GM19455 (cell line): ENCODE results near the gene SCUBE2.
"Not testable (repeated sequence)": the region's sequence is repeated elsewhere in the genome, so short reads cannot be mapped to it uniquely, and the experiment has no call there.

ENCODE experiments used
- ATAC-seq: cut with Tn5 transposase; IDR thresholded peaks from one replicate; pipeline ENCODE4 v1.9.1; 2021; ENCODE audit not compliant: unreplicated experiment

The SCUBE2 gene

DNA sequence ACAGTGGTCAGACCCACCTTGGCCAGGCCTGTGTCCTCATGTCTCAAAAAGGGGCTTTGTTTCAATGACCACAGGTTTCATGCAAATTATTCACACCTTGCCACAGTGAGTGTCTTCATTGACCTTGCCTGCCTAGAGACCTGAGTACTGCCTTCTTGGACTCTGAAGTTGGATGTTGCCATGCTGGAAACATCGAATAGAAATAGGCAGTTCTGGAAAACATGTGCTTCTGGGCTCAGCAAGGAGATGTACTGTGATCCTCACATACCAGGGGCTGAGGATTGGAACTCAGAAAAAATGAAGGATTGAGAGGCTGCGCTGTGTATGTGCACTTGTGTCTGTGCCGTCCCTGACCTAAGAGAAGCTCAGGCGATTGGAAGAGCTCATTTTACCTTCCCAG, 78.0 kb downstream of the SCUBE2 start:
- ATAC-seq: no peak

GRCh38 chr11:9009538-9009937, 81.9 kb downstream of the SCUBE2 start:
- ATAC-seq: not testable (repeated sequence)

DNA sequence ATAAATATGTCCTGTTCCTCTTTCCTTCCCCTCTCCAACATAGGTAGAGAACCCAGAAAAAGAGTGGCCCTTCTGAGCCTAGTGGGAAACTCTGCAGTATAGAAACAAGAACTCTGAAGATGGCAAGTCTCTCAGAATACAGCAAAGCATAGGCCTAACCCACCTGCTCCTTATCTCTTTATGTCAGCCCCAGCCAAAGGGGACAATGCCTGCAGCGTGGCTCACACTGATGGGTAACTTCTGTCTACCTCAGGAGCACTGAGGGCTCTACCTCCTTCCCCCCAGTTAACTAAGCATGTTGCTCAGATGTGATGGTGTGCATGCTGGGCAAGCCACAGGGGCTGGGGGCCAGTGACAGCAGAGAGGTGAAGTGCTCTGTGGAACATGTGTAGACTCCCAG, 82.7 kb downstream of the SCUBE2 start:
- no peak for ATAC-seq

GRCh38 chr11:9008011-9008550, 83.3 kb downstream of the SCUBE2 start:
- no peak for ATAC-seq

DNA sequence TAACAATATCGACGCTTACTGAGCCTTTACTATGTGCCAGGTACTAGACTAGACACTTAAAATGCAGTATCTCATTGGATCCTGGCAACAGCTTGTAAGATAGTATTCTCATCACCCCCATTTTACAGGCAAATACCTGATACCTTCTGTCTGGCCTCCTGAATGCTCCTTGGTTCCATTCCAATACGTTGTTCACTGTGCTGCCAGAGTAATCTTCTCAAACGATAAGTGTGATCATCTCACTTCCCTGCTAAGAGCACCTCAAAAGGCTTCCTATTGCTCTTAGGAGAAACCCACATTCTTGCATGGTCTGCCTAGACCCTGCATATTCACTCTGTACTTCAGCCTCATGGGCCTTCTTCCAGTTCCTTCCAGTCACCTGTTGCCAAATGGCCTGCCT, 86.3 kb downstream of the SCUBE2 start:
- ATAC-seq: no peak

DNA sequence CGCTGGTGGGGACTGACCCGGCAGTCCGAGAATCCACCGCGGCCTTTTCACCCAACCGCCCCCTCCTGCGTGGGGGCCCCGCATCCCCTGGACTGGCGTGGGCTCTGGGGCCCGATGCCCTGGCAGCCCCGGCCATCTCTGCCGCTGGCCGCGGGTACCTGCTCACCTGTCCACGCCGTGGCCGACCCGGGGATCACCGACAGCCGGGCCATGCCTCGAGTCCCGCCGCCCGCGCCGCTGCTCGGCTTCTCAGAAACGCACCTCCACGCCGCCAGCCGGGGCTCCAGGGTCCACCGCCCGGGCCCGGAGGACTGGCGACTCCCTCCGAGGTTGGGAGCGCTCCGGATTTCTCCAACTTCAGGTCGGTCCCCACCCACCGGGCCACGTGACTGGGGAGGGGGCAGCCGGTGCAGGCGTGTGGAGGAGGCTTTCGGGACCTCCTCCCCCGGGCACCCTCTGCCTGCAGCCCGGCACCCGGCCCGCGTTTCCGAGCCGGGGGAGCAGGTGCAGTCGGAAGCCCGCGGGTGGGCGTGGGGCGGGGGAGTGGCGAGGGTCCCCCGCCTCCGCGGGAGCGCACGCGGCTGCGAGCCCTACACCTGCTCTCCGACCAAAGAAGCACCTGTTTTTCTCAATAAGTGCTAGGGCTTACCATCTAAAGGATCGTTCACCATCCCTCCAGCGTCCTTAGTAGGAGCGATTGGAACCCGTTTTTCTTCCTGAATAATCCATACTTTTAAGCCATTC, 87.0 kb downstream of the SCUBE2 start:
- ATAC-seq: peak; percentile 17

DNA sequence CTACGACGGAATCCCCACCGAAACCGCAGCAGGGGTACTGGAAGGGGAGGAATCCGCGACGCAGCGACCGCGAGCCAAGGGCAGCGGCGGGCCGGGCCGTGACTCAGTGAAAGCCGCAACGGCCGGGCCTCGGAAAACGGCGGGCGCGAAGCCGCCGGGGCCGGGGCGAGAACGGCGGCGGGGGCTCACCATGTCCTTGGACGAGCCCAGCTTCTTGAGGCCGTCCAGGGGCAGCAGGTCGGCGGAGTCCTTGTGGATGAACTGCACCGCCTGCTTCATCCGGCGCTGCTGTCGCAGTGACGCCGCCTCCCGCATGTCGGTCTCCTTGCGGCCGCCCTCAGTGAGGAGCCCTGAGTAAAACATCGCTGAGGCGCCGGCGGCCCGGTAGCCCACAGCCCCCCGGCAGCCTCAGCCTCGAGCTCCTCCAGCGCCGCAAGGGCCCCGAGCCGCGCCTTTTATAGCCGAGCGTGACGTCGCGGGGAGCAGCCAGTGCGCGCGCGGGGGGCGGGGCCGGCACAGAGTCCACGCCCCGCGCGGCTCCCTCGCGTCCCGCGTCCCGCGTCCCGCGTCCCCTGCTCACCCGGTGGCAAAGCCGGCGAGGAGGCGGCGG, 87.7 kb downstream of the SCUBE2 start, which contains the start of gene NRIP3:
Gene NRIP3 (minus strand): TSS at position 429 of the 610 bp plus-strand sequence. CDS start 66 bp downstream, at position 363.
- peak; percentile 64 for ATAC-seq

DNA sequence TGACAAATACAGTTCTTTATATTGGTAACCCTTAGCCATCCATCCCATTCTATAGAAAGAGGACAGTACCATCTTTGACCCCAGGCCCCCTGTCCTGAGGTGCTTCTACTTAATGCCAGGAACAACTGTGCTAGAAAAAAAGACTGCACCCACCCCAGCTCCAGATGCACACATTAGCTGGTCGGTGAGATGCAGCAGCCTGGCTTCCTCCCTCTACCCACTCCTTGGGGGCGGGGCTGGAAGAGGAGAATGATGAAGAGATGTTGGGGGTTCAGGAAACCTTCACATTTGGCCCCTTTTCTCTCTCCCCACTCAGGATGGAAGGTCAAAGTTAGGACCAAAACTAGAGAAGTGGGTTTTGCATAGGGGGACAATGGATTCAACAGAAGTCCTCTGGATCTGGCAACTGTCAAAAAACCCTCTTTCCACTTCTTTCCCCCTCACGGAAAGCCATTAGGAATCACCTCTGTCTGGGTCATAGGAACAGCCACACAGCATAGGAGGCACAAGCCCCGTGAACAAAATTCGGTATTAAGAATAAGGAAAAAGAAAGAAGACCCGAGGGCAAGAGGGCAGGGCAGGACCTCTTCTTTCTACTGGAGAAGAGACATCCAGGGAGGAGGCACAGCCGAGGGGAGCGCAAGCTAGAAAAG, 88.4 kb downstream of the SCUBE2 start:
- ATAC-seq: no peak

GRCh38 chr11:9001736-9002135, 89.7 kb downstream of the SCUBE2 start:
- ATAC-seq: no peak

- ATAC-seq: no peak
These were observed 93.4 kb downstream of the SCUBE2 start for GRCh38 chr11:8998017-8998416.

DNA sequence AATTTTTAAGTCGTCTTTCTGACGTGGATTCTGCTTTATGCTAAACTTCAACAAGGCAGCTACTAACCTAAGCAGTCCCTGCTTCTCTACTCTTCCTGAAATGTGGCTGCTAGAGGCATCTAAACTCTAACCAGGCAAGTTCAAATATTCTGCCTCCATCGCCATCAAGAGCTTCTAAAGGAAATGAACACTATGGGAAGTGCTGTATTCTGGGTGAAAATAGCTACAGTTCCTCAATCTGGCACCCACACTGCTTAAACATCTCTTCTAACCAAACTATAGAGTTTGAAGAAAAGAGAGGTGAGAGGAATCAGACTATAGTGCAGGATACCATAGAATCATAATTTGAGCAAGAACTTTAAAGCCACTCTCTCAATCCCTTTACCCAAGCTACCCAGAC, 93.9 kb downstream of the SCUBE2 start:
- no peak for ATAC-seq

DNA sequence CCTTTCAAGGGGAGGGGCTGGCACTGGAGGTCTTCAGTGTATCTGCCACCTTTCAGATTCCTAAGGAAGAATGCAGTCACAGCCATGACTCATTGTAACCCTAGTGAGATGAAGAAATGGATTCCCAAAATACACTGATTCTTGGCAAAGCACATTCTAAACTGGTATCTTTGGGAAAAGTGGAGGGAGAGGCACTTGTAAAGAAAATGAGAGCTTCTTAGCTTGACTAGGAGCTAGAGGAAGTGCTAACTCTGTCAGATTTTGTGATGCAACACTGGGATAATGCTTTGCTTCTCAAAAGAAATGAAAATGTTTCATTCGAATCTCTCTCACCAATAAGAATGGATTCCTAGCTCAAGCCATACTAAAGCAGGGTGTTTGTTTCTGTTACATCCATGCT, 101.9 kb downstream of the SCUBE2 start:
- ATAC-seq: no peak

- ATAC-seq: no peak
These were observed 102.8 kb downstream of the SCUBE2 start for GRCh38 chr11:8988329-8989234.

- ATAC-seq: no peak
These were observed 104.0 kb downstream of the SCUBE2 start for GRCh38 chr11:8987446-8987845.

DNA sequence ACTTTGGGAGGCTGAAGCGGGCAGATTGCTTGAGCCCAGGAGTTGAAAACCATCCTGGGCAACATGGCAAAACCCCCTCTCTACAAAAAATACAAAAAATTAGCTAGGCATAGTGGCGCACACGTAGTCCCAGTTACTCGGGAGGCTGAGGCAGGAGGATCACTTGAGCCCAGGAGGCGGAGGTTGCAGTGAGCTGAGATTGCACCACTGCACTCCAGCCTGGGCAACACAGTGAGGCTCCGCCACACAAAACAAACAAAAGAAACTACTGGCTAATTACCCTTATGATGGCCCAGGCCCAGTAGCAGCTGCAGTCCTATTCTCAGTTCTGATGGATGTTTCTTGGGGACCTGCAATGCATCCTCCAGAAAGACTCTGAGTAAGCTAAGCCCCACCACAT, 104.6 kb downstream of the SCUBE2 start:
- not testable (repeated sequence) for ATAC-seq

- ATAC-seq: no peak
These were observed 105.9 kb downstream of the SCUBE2 start for GRCh38 chr11:8985462-8985861.

DNA sequence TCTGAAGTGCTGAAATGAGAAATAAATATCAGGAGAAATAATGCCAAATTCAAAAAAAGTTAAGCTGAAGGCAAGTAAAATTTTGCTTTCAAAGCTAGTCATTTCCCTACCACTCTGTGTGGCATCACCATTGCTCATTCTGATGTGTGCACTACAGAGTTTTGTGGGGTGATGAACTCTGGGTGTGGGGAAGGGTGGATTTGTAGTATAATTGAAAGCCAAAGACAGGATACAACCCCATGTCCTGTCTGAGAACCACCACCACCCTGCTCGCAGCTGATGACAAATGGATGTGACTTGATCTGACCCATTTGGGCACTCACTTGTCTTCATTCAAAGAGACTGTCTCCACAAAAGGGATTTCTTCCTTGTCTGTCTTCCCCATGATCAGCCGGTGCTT, 107.8 kb downstream of the SCUBE2 start:
- ATAC-seq: no peak

- no peak for ATAC-seq
These were observed 110.9 kb downstream of the SCUBE2 start for GRCh38 chr11:8980485-8980884.

DNA sequence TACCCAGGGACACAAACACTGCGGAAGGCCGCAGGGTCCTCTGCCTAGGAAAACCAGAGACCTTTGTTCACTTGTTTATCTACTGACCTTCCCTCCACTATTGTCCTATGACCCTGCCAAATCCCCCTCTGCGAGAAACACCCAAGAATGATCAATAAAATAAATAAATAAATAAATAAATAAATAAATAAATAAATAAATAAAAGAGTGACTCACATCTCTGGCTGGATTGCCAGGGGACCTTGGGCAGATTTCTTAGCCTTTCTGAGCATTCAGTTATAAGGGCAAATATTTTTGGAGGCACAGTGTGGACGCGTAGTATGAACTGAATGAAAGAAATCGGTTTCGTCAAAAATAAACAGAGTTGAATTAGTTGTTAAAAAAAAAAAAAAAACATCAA, 112.0 kb downstream of the SCUBE2 start:
- ATAC-seq: not testable (repeated sequence)

DNA sequence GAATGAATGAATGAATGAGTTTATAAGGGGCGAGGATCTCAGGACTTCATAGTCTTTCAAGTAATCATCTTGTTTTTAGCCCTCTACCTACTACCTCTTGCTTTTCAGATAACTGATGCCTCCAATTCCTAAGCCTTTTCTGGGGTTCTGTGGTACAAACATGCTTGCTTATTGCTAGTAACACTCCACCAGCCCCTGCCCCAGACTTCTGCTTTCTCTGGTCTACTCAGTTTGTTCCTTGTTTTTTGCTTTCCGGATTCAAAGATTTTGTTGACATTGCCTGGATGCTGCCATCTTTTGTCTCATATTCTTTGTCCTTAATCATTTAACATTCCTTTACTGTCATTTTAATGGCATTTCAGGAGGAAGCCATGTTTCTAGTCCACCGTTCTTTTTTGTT, 118.3 kb downstream of the SCUBE2 start:
- ATAC-seq: no peak

- no peak for ATAC-seq
These were observed 119.5 kb downstream of the SCUBE2 start for GRCh38 chr11:8971924-8972316.
